Mammary epithelial cell (primary cell): Measurements from ENCODE around the gene ZFHX3.

Experiments used
- EZH2 ChIP-seq: IDR thresholded peaks from 2 replicates; pipeline ENCODE4 v1.6.1; 2012; ENCODE audit warnings: low read length, inconsistent platforms, borderline replicate concordance
- TF ChIP-seq, protein P1 (sequence below), 2 donors: IDR thresholded peaks in 1 of 2; conservative IDR thresholded peaks in 1 of 2; 2 replicates each; pipeline ENCODE4 v1.5.1; 2011 to 2012; ENCODE audit warnings: inconsistent platforms in 2 of 2, low read length in 2 of 2, mild to moderate bottlenecking in 2 of 2, control low read depth in 1 of 2, low read depth in 1 of 2; ENCODE audit not compliant: insufficient read depth in 1 of 2; ENCODE audit errors: extremely low read depth in 1 of 2

DNA sequence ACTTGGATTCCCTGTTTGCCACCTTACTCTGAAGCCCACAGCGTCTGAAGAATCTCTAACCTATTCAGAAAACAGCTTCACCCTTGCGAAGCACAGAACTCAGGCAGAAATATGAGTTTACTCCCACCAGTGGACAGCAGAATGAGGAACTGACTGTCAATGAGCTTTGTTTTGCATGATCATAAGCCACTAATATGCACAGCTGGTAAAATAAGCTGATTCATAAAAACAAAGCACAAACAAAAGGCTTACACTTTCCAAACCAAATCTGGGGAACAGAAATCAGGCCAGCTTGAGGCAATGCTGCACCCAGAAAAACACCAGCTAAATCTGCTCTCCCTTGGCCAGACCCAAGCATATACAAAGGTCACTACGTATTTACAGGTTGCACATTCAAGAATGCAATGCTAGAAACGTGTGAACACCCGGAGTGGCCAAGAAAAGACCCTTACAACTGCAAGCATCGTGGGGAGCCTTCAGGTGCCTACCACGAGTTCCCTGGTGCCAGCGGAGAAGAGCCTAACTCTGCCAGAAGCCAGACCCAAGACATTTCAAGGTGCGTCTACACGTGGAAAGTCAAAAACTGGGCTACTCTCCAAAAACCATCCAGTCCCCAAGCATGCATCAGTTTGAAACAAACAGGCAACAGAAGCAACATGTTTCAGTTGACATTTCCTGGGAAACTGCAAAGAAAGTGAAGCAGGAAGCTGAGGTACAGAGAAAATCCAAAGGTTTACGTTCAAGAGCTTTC lies 207.1 kb downstream of the ZFHX3 start:
- no peak for TF ChIP-seq EZH2
- TF ChIP-seq, protein P1, sequence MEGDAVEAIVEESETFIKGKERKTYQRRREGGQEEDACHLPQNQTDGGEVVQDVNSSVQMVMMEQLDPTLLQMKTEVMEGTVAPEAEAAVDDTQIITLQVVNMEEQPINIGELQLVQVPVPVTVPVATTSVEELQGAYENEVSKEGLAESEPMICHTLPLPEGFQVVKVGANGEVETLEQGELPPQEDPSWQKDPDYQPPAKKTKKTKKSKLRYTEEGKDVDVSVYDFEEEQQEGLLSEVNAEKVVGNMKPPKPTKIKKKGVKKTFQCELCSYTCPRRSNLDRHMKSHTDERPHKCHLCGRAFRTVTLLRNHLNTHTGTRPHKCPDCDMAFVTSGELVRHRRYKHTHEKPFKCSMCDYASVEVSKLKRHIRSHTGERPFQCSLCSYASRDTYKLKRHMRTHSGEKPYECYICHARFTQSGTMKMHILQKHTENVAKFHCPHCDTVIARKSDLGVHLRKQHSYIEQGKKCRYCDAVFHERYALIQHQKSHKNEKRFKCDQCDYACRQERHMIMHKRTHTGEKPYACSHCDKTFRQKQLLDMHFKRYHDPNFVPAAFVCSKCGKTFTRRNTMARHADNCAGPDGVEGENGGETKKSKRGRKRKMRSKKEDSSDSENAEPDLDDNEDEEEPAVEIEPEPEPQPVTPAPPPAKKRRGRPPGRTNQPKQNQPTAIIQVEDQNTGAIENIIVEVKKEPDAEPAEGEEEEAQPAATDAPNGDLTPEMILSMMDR (conservative IDR thresholded peaks at IDR 0.05 in 1 of 2, IDR thresholded peaks at IDR 0.05 in 1 of 2; ENCODE audit: extremely low read depth in 1 of 2, insufficient read depth in 1 of 2, low read depth in 1 of 2, low read length in 2 of 2), result no peak
